H9 (cell line): ENCODE measurements around the gene OSBPL2. TPM values are rescaled to one million over a fixed set of nuclear protein-coding genes. Genes with fewer than 3 reads are reported as not detected.

ENCODE experiments used
- DNase-seq: peaks from one replicate; pipeline ENCODE4 v3.0.0-alpha.2; 2017
- H2AFZ ChIP-seq: one replicate; pipeline ENCODE4 v1.6.1; 2013; ENCODE audit warnings: mild to moderate bottlenecking, low read length, control low read depth, moderate library complexity
- H2AK5ac ChIP-seq: 2 replicates; pipeline ENCODE4 v1.6.1; 2013; ENCODE audit warnings: low read length, control low read depth, mixed read lengths; ENCODE audit not compliant: insufficient read length
- H2BK120ac ChIP-seq: one replicate; pipeline ENCODE4 v1.6.1; 2013; ENCODE audit warnings: low read depth, mild to moderate bottlenecking, low read length, control low read depth, inconsistent platforms; ENCODE audit not compliant: poor library complexity, severe bottlenecking
- H2BK12ac ChIP-seq: 2 replicates; pipeline ENCODE4 v1.6.1; 2013; ENCODE audit warnings: low read length, control low read depth, mixed read lengths, low read depth; ENCODE audit not compliant: insufficient read length
- H2BK15ac ChIP-seq: 2 replicates; pipeline ENCODE4 v1.6.1; 2013; ENCODE audit warnings: low read depth, low read length, control low read depth
- H2BK20ac ChIP-seq: one replicate; pipeline ENCODE4 v1.6.1; 2013; ENCODE audit warnings: low read depth, mild to moderate bottlenecking, low read length, control low read depth, inconsistent platforms; ENCODE audit not compliant: poor library complexity, severe bottlenecking
- H2BK5ac ChIP-seq: 2 replicates; pipeline ENCODE4 v1.6.1; 2013; ENCODE audit warnings: low read length, control low read depth, mixed read lengths; ENCODE audit not compliant: insufficient read length
- H3K14ac ChIP-seq: 2 replicates; pipeline ENCODE4 v1.6.1; 2013; ENCODE audit warnings: low read length, control low read depth; ENCODE audit not compliant: insufficient read depth
- H3K18ac ChIP-seq: 2 replicates; pipeline ENCODE4 v1.6.1; 2013; ENCODE audit warnings: low read depth, mild to moderate bottlenecking, mixed read lengths, low read length, control low read depth; ENCODE audit not compliant: insufficient read length
- H3K23ac ChIP-seq: 2 replicates; pipeline ENCODE4 v1.6.1; 2013; ENCODE audit warnings: low read length, control low read depth, mixed read lengths, low read depth; ENCODE audit not compliant: insufficient read length
- H3K23me2 ChIP-seq: 2 replicates; pipeline ENCODE4 v1.6.1; 2013; ENCODE audit warnings: low read depth, mild to moderate bottlenecking, mixed read lengths, low read length, control low read depth; ENCODE audit not compliant: insufficient read length, poor library complexity, severe bottlenecking
- H3K27ac ChIP-seq: 2 replicates; pipeline ENCODE4 v1.5.1; 2013; ENCODE audit warnings: low read length, control low read depth, mixed read lengths, low read depth; ENCODE audit not compliant: insufficient read length
- H3K27me3 ChIP-seq: 2 replicates; pipeline ENCODE4 v1.6.1; 2013; ENCODE audit warnings: low read length, control low read depth, inconsistent platforms; ENCODE audit not compliant: insufficient read depth
- H3K4ac ChIP-seq: 2 replicates; pipeline ENCODE4 v1.6.1; 2013; ENCODE audit warnings: low read depth, mild to moderate bottlenecking, control low read depth, inconsistent platforms, low read length, moderate library complexity
- H3K4me1 ChIP-seq: 2 replicates; pipeline ENCODE4 v1.6.1; 2013; ENCODE audit warnings: low read length, control low read depth, inconsistent platforms; ENCODE audit not compliant: insufficient read depth
- H3K4me2 ChIP-seq: 2 replicates; pipeline ENCODE4 v1.6.1; 2013; ENCODE audit warnings: low read length, control low read depth, mixed read lengths; ENCODE audit not compliant: insufficient read length, insufficient read depth
- H3K56ac ChIP-seq: 2 replicates; pipeline ENCODE4 v1.6.1; 2013; ENCODE audit warnings: low read depth, mild to moderate bottlenecking, mixed read lengths, low read length, control low read depth; ENCODE audit not compliant: insufficient read length
- H3K79me1 ChIP-seq: 2 replicates; pipeline ENCODE4 v1.6.1; 2013; ENCODE audit warnings: low read depth, mild to moderate bottlenecking, moderate library complexity, low read length, control low read depth, inconsistent platforms; ENCODE audit not compliant: insufficient read depth, poor library complexity, severe bottlenecking
- H3K79me2 ChIP-seq: 2 replicates; pipeline ENCODE4 v1.6.1; 2013; ENCODE audit warnings: low read length, control low read depth, inconsistent platforms; ENCODE audit not compliant: insufficient read depth
- H3K9ac ChIP-seq: 2 replicates; pipeline ENCODE4 v1.6.1; 2013; ENCODE audit warnings: low read length, control low read depth, mixed read lengths; ENCODE audit not compliant: insufficient read length; ENCODE audit errors: extremely low read depth
- H3K9me3 ChIP-seq: one replicate; pipeline ENCODE4 v1.6.1; 2013; ENCODE audit warnings: low read depth, low read length, inconsistent platforms; ENCODE audit not compliant: control insufficient read depth
- H3T11ph ChIP-seq: one replicate; pipeline ENCODE4 v1.6.1; 2013; ENCODE audit warnings: mild to moderate bottlenecking, low read length, control low read depth, inconsistent platforms
- H4K20me1 ChIP-seq: one replicate; pipeline ENCODE4 v1.6.1; 2013; ENCODE audit not compliant: control insufficient read depth, insufficient read length, insufficient read depth
- H4K5ac ChIP-seq: 2 replicates; pipeline ENCODE4 v1.6.1; 2013; ENCODE audit warnings: low read depth, mild to moderate bottlenecking, mixed read lengths, low read length, control low read depth; ENCODE audit not compliant: insufficient read length
- H4K8ac ChIP-seq: replicated peaks from 2 replicates; pipeline ENCODE4 v1.6.1; 2013; ENCODE audit warnings: low read length, control low read depth, mixed read lengths, low read depth; ENCODE audit not compliant: insufficient read length
- H4K91ac ChIP-seq: 2 replicates; pipeline ENCODE4 v1.6.1; 2013; ENCODE audit warnings: low read depth, mild to moderate bottlenecking, moderate library complexity, mixed read lengths, low read length, control low read depth; ENCODE audit not compliant: insufficient read length
- H3K27ac Mint-ChIP-seq, 3 experiments: 2 replicates in 2 of 3; 3 replicates in 1 of 3; pipeline ENCODE4 v1.8.0; 2020 to 2021; ENCODE audit warnings: mixed read lengths in 3 of 3, mild to moderate bottlenecking in 1 of 3, moderate library complexity in 1 of 3
- H3K27me3 Mint-ChIP-seq: 2 replicates; pipeline ENCODE4 v1.8.0; 2021; ENCODE audit warnings: low read depth, mild to moderate bottlenecking, moderate library complexity, mixed read lengths
- H3K36me3 Mint-ChIP-seq, 3 experiments: 2 replicates in 2 of 3; 3 replicates in 1 of 3; pipeline ENCODE4 v1.8.0; 2020 to 2021; ENCODE audit warnings: low read depth in 3 of 3, mixed read lengths in 3 of 3; ENCODE audit not compliant: insufficient read depth in 1 of 3
- H3K4me1 Mint-ChIP-seq, 2 experiments: 2 replicates each; pipeline ENCODE4 v1.8.0; 2020; ENCODE audit warnings: mixed read lengths in 2 of 2
- H3K4me3 Mint-ChIP-seq, 2 experiments: 2 replicates in 1 of 2; 3 replicates in 1 of 2; pipeline ENCODE4 v1.8.0; 2020 to 2021; ENCODE audit warnings: mild to moderate bottlenecking in 2 of 2, mixed read lengths in 2 of 2, moderate library complexity in 1 of 2
- H3K9me3 Mint-ChIP-seq, 2 experiments: 2 replicates in 1 of 2; 3 replicates in 1 of 2; pipeline ENCODE4 v1.8.0; 2020; ENCODE audit warnings: mild to moderate bottlenecking in 2 of 2, mixed read lengths in 2 of 2, moderate library complexity in 1 of 2
- WGBS: extraction: QIAGEN DNeasy Blood & Tissue Kit; methylation state at CpG from one replicate; pipeline ENCODE4 v1.1.7; 2013; ENCODE audit warnings: missing lambda C conversion rate, low lambda C conversion rate, mixed read lengths; ENCODE audit not compliant: insufficient read length; ENCODE audit errors: extremely low coverage; 5-methylcytosine and 5-hydroxymethylcytosine counted together
- total RNA-seq: library from RNA; stranded (reverse); gene quantifications from 2 replicates; pipeline ENCODE4 v1.2.1, GENCODE V29; 2021
- TF ChIP-seq, protein P1 (sequence below): fragments of 200-600 bp; sonication (generic); conservative IDR thresholded peaks from 3 replicates; pipeline ENCODE4 v1.8.0; 2021; ENCODE audit warnings: antibody characterized with exemption, mild to moderate bottlenecking

Gene OSBPL2
- total RNA-seq, 1 experiment from 2014 or later: 47.3 TPM

DNA sequence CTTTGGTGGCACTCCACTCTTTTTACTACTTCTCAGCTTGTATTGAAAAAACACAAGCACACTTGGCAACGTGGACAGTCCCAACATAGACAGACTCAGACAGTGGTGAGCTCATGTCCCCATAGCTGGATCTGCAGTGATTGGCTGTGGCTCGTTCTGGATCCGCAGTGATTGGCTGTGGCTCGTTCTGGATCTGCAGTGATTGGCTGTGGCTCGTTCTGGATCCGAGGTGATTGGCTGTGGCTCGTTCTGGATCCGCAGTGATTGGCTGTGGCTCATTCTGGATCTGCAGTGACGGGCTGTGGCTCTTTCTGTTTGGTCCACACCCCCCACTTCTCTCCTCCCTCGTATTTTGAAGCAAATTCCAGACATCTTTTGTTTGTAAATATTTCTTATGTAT lies 28.0 kb downstream of the OSBPL2 start:
- no peaks in the 10 kb centered on the region for H4K20me1 ChIP-seq
- no peak overlapping the region for H3K9ac ChIP-seq
- no peaks in the 10 kb centered on the region for H3K27me3 ChIP-seq
- H3T11ph ChIP-seq: no peak overlapping the region
- H3K9me3 ChIP-seq: no peaks in the 10 kb centered on the region
- no peak overlapping the region for H2AFZ ChIP-seq
- TF ChIP-seq, protein P1, sequence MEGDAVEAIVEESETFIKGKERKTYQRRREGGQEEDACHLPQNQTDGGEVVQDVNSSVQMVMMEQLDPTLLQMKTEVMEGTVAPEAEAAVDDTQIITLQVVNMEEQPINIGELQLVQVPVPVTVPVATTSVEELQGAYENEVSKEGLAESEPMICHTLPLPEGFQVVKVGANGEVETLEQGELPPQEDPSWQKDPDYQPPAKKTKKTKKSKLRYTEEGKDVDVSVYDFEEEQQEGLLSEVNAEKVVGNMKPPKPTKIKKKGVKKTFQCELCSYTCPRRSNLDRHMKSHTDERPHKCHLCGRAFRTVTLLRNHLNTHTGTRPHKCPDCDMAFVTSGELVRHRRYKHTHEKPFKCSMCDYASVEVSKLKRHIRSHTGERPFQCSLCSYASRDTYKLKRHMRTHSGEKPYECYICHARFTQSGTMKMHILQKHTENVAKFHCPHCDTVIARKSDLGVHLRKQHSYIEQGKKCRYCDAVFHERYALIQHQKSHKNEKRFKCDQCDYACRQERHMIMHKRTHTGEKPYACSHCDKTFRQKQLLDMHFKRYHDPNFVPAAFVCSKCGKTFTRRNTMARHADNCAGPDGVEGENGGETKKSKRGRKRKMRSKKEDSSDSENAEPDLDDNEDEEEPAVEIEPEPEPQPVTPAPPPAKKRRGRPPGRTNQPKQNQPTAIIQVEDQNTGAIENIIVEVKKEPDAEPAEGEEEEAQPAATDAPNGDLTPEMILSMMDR: no peak
- Mint-ChIP-seq H3K4me1 (no peaks in the 10 kb centered on the region), H3K36me3 (peaks cover 39 to 49% (median 48%) of the 10 kb centered on the region in 3 experiments), H3K4me3 (no peak overlapping the region), H3K27me3 (no peaks in the 10 kb centered on the region; the same call in 1 of the 2 replicates), H3K27ac (no peak overlapping the region), H3K9me3 (peaks cover 6 to 9% of the 10 kb centered on the region in 2 experiments; a peak in 4 of 5 replicates)
- H2BK12ac ChIP-seq: no peak overlapping the region
- no peak overlapping the region for H3K27ac ChIP-seq
- H3K4ac ChIP-seq: no peak overlapping the region
- no peak overlapping the region for H2BK120ac ChIP-seq
- H3K23me2 ChIP-seq: no peaks in the 10 kb centered on the region
- no peak overlapping the region for H4K5ac ChIP-seq
- no peak overlapping the region for H4K91ac ChIP-seq
- H3K23ac ChIP-seq: no peak overlapping the region
- WGBS: no CpG with 5 or more reads among the region's 10 CpGs
- H3K56ac ChIP-seq: no peak overlapping the region
- no peak overlapping the region for H2BK20ac ChIP-seq
- H3K4me2 ChIP-seq: no peak overlapping the region
- no peak overlapping the region for H4K8ac ChIP-seq
- no peaks in the 10 kb centered on the region for H3K4me1 ChIP-seq
- H2BK5ac ChIP-seq: no peak overlapping the region
- no peak overlapping the region for H3K14ac ChIP-seq
- no peak overlapping the region for H2AK5ac ChIP-seq
- H3K18ac ChIP-seq: no peak overlapping the region
- H2BK15ac ChIP-seq: no peak overlapping the region
- DNase-seq: no peak
- H3K79me2 ChIP-seq: no peaks in the 10 kb centered on the region
- no peaks in the 10 kb centered on the region for H3K79me1 ChIP-seq
